ENCODE results near the gene NRXN3. TPM values are rescaled to one million over a fixed set of nuclear protein-coding genes. Genes with fewer than 3 reads are reported as not detected.

NRXN3 gene
- total RNA-seq, 1 donor from 2014 or later, result 5.9 TPM

DNA sequence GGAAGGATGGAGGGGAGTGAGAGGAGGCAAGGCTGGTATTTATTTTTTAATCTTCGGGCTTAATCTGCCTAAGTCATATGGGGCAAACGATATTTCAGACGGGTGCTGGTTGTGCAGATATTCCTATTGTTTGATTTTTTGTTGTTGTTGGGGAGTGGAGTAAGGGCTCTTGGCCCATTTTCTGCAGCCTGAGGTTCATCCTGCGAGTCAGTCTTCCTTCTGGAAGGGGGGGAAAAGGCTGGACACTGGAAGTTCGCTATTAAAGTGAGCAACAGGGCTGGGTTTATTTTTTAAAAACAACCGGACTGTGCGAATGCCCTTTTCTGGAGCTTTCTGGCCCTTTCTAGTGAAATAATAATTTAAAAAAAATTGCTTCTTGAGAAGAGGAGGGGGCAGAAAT is 2.3 kb downstream of the NRXN3 start:
- Mint-ChIP-seq H3K36me3 (no peaks in the 10 kb centered on the region), H3K4me1 (peaks cover 15% of the 10 kb centered on the region), H3K27me3 (ENCODE audit: insufficient read depth, low read depth) (no peaks in the 10 kb centered on the region), H3K4me3 (no peak overlapping the region), H3K9me3 (no peaks in the 10 kb centered on the region), H3K27ac (no peak overlapping the region)
- Histone ChIP-seq H3K9ac (no peak overlapping the region), H3K27me3 (no peaks in the 10 kb centered on the region), H3K36me3 (no peaks in the 10 kb centered on the region), H3K4me3 (no peak overlapping the region), H3K79me2 (ENCODE audit: low read depth) (no peaks in the 10 kb centered on the region), H3K27ac (no peak overlapping the region), H3K4me2 (peak overlapping the region; percentile 77), H3F3A (ENCODE audit: low read depth) (peaks cover 4% of the 10 kb centered on the region), H4K20me1 (ENCODE audit: low read depth) (no peaks in the 10 kb centered on the region), H2AFZ (replicated peaks) (no peak overlapping the region), H3K9me3 (ENCODE audit: low read depth) (no peaks in the 10 kb centered on the region), H3K4me1 (peaks cover 18% of the 10 kb centered on the region)
- DNase-seq (ENCODE audit: low spot score), result no peak
- TF ChIP-seq EZH2 (IDR thresholded peaks at IDR 0.05), result no peak
- no peak for TF ChIP-seq EZH2phosphoT487 (IDR thresholded peaks at IDR 0.05)
- TF ChIP-seq, protein P1, sequence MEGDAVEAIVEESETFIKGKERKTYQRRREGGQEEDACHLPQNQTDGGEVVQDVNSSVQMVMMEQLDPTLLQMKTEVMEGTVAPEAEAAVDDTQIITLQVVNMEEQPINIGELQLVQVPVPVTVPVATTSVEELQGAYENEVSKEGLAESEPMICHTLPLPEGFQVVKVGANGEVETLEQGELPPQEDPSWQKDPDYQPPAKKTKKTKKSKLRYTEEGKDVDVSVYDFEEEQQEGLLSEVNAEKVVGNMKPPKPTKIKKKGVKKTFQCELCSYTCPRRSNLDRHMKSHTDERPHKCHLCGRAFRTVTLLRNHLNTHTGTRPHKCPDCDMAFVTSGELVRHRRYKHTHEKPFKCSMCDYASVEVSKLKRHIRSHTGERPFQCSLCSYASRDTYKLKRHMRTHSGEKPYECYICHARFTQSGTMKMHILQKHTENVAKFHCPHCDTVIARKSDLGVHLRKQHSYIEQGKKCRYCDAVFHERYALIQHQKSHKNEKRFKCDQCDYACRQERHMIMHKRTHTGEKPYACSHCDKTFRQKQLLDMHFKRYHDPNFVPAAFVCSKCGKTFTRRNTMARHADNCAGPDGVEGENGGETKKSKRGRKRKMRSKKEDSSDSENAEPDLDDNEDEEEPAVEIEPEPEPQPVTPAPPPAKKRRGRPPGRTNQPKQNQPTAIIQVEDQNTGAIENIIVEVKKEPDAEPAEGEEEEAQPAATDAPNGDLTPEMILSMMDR (IDR thresholded peaks at IDR 0.05), result no peak

DNA sequence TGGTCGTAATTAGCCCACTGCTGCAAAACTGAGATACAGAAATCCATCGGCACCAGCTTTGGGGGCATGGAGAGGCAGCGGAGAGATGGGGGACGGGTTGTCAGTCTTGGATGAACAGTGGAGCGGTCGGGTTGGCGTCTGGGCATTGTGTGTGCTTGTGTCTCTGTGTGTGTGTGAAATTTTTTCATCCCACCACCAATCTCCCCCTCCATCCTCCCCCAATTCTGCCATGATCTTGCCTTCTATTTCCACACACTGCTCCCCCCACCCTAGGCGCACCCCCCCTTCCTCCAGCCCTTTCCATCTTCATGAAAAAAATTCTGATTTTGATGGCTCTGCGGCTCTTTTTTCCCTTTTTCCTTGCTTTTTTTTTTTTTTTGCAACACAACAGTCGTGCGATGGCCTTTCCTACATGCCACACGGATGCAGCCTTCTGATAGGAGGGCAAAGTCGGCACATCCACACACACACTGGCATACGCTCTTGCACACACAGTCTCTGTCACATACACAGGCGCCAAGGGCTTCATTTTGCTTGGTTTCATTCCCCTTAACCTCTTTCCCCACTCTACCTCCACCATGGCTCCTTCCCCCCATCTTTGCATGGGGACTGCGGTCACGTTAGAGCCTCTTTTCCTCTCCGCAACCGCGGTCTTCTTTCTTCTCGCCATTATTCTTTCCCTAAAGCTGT is 3.3 kb downstream of the NRXN3 start:
- Mint-ChIP-seq H3K36me3 (no peaks in the 10 kb centered on the region), H3K27me3 (ENCODE audit: insufficient read depth, low read depth) (peaks cover 2% of the 10 kb centered on the region), H3K27ac (no peak overlapping the region), H3K4me3 (no peak overlapping the region), H3K9me3 (no peaks in the 10 kb centered on the region), H3K4me1 (peaks cover 15% of the 10 kb centered on the region)
- H3K79me2 ChIP-seq (ENCODE audit: low read depth), result no peaks in the 10 kb centered on the region
- no peaks in the 10 kb centered on the region for H3K27me3 ChIP-seq
- DNase-seq (ENCODE audit: low spot score), result no peak
- TF ChIP-seq EZH2 (IDR thresholded peaks at IDR 0.05) (no peak), EZH2phosphoT487 (IDR thresholded peaks at IDR 0.05) (no peak)
- TF ChIP-seq, protein P1 (IDR thresholded peaks at IDR 0.05), result no peak
- no peak overlapping the region for H3K27ac ChIP-seq
- H3K4me1 ChIP-seq, result peaks cover 18% of the 10 kb centered on the region
- no peaks in the 10 kb centered on the region for H3K36me3 ChIP-seq
- H3K9ac ChIP-seq, result no peak overlapping the region
- no peak overlapping the region for H3K4me2 ChIP-seq
- H2AFZ ChIP-seq (replicated peaks), result no peak overlapping the region
- no peaks in the 10 kb centered on the region for H4K20me1 ChIP-seq (ENCODE audit: low read depth)
- H3K9me3 ChIP-seq (ENCODE audit: low read depth), result no peaks in the 10 kb centered on the region
- no peak overlapping the region for H3K4me3 ChIP-seq
- peaks cover 4% of the 10 kb centered on the region for H3F3A ChIP-seq (ENCODE audit: low read depth)

DNA sequence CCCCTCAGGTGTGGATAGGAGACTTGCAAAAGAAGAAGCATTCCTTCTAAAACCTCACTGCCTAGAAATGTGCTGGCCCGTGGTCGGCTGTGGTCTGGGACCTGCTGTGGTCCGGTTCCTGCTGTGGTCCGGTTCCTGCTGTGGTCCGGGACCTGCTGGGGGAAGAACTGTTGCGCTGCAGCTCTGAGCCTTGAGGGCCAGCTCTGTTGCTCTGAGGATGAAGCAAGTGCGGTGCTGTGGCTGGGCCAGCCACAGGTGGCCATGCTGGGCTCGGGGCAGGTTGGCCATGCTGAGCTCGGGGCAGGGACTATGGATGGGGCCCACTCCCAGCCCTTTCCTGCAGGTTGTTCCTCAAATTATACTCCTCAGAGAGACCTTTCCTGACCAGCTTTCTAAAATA is 5.2 kb downstream of the NRXN3 start:
- Mint-ChIP-seq H3K36me3 (no peaks in the 10 kb centered on the region), H3K4me3 (no peak overlapping the region), H3K9me3 (no peaks in the 10 kb centered on the region), H3K27me3 (ENCODE audit: insufficient read depth, low read depth) (peaks cover 2% of the 10 kb centered on the region), H3K27ac (no peak overlapping the region), H3K4me1 (peaks cover 8% of the 10 kb centered on the region)
- H3K27me3 ChIP-seq, result no peaks in the 10 kb centered on the region
- no peaks in the 10 kb centered on the region for H3K79me2 ChIP-seq (ENCODE audit: low read depth)
- DNase-seq (ENCODE audit: low spot score), result no peak
- peaks cover 17% of the 10 kb centered on the region for H3K4me1 ChIP-seq
- peaks cover 2% of the 10 kb centered on the region for H3F3A ChIP-seq (ENCODE audit: low read depth)
- H3K9ac ChIP-seq, result no peak overlapping the region
- H3K4me3 ChIP-seq, result no peak overlapping the region
- TF ChIP-seq, protein P1 (IDR thresholded peaks at IDR 0.05), result no peak
- TF ChIP-seq EZH2phosphoT487 (IDR thresholded peaks at IDR 0.05) (no peak), EZH2 (IDR thresholded peaks at IDR 0.05) (no peak)
- H4K20me1 ChIP-seq (ENCODE audit: low read depth), result no peaks in the 10 kb centered on the region
- H3K4me2 ChIP-seq, result no peak overlapping the region
- H3K27ac ChIP-seq, result no peak overlapping the region
- H3K36me3 ChIP-seq, result no peaks in the 10 kb centered on the region
- H3K9me3 ChIP-seq (ENCODE audit: low read depth), result no peaks in the 10 kb centered on the region
- no peak overlapping the region for H2AFZ ChIP-seq (replicated peaks)
